HG02623 (cell line): Measurements from ENCODE around the gene SERPINF2.
A peak's percentile ranks its signal among the peaks of the same experiment; 100 is the strongest.
"Not testable (repeated sequence)": the region's sequence is repeated elsewhere in the genome, so short reads cannot be mapped to it uniquely, and the experiment has no call there.

Experiments
- ATAC-seq: cut with Tn5 transposase; IDR thresholded peaks from one replicate; pipeline ENCODE4 v1.9.1; 2021; ENCODE audit warnings: moderate library complexity; ENCODE audit not compliant: unreplicated experiment

Gene SERPINF2

DNA sequence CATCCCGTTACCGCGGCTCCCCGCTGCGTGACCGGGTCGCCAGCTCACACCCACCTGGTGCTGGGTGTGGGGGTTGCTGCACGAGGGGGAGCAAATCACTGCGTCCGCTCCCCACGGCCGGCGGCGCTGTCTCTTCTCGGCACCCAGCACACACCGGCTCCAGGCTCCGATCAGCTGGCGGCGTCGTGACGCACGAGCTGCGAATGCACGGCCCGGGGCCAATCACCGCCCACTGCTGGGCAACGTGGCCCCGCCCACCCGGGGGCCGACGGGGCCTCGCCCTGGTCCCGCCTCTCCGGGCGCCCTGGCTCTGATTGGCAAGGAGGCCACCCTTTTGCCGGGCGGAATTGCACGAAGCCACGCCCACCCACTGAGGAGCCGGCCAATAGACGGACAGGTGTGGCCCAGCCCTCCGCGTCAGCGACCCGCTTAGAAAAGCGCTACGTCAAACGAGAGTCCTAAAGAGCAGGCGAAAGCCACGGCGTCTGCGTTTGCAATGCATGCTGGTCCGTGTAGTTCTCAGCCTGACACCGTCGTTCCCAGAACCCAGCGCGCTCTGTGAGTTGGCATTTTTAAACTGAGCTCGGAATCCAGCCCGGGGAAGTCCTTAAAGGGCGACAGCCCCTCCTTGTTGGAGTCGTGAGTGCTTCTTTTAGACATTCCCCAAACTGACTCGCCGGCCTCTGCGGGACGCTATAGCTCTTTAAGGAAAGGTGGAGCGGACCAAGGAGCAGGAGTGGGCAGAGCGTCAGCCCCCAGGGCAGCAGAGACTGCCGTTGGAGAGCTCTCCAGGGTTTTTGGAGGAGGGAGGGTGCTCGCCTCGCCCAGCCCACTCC lies 26.4 kb upstream of the SERPINF2 start:
- ATAC-seq: peak; percentile 66

DNA sequence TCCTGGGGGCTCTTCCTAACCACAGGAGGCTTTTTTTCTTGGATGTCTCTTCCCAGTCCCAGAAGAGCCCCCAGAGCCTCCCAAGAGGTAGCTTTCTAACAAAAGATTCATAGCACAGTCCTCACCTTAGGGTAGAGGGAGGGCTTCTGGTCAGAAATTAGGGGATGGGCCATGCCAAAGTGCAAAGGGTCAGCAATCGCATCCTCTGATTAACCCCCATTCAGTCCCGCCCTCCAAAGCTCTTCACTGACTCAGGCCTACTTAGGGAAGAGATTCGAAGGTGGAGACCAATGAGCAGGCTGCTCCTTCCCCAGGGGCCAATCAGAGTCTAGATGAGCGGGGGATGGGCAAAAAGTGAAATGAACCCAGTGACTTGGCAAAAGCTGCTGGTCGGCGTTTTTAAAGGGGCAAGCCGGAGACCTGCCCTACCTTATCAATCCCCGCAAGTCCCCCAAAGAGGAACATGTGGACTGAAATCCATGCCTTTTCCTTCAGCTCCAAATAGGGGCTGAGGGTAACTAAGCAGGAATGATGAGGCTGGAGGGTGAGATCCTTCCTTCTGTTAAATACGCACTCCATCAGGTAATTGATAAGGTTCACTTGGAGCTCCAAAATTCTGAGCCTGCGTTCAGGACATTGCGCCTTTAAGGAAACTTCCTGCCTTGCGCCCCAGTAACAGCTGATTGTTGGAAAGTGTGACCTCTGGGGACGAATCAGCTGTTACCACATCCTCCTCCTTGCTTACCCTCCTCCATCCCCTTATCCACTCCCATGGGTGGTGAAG lies 25.6 kb upstream of the SERPINF2 start:
- peak; percentile 38 for ATAC-seq

DNA sequence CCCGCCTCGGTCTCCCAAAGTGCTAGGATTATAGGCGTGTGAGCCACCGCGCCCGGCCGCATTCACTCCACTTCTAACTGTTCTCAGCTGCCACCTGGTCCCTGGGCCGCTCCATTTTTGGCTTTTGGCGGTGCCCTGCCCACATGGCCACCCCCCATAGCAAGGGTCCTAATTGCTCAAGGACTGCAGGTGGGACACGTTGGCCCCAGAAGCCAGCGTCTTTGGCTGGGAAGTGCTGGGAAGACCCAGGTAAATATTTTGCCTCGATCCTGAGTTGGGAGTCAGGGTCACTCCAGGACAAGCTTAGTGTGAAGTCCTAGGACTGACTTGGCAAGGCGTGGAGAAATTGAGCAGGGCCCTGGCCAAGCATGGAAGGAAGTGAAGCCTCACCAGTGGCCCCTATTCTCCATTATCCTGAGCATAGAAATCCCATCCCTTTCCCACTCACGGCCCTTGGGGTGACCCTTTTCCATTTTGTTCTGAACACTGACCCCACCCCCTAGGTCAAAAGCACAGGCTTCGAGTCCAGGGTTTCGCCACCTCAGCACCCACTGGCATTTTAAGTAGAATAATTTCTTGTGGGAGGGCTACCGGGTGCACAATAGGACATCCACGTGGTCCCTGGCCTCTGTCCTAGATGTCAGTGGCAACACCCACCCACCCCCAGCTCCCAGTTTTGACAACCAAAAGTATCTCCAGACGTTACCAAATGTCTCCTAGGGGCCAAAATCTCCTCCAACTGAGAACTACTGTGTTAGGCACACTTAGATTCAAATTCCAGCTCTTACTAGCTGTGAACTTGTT lies 24.1 kb upstream of the SERPINF2 start:
- no peak for ATAC-seq

- no peak for ATAC-seq
Observed at GRCh38 chr17:1720856-1721386, 21.8 kb upstream of the SERPINF2 start.

DNA sequence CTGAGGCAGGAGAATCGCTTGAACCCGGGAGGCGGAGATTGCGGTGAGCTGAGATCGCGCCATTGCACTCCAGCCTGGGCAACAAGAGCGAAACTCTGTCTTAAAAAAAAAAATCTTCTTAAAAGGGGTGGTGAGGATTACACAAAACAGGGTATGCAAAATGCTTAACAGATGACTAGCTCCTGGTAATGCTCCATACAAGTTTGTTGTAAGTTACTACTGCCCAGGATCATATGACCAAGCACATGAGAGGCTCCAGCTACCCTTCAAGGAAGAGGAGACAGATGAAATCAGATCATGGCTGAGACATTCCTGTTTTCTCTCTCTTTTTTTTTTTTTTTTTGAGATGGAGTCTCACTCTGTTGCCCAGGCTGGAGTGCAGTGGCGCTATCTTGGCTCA lies 20.6 kb upstream of the SERPINF2 start:
- not testable (repeated sequence) for ATAC-seq

GRCh38 chr17:1724351-1724868 lies 18.3 kb upstream of the SERPINF2 start, which contains the start of gene WDR81:
WDR81 (plus strand) TSS chr17:1724704; CDS start chr17:1724960, 256 bp downstream.
- peak; percentile 49 for ATAC-seq

- ATAC-seq: peak; percentile 21
Observed at GRCh38 chr17:1724869-1725641, 17.6 kb upstream of the SERPINF2 start.

DNA sequence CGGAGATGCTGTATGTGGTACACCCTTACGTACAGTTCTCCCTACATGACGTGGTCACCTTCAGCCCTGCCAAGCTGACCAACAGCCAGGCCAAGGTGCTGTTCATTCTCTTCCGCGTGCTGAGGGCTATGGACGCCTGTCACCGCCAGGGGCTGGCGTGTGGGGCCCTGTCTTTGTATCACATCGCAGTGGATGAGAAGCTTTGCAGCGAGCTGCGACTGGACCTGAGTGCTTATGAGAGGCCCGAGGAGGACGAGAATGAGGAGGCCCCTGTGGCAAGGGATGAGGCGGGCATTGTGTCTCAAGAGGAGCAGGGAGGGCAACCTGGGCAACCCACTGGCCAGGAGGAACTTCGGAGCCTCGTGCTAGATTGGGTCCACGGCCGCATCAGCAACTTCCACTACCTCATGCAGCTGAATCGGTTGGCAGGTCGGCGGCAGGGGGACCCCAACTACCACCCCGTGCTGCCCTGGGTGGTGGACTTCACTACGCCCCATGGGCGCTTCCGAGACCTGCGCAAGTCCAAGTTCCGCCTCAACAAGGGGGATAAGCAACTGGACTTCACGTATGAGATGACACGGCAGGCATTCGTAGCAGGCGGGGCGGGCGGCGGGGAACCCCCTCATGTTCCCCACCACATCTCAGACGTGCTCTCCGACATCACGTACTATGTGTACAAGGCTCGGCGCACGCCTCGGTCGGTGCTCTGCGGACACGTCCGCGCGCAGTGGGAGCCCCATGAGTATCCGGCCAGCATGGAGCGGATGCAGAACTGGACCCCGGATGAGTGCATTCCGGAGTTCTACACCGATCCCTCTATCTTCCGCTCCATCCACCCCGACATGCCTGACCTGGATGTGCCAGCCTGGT lies 16.8 kb upstream of the SERPINF2 start:
- no peak for ATAC-seq

- no peak for ATAC-seq
Observed at GRCh38 chr17:1726626-1727257, 15.9 kb upstream of the SERPINF2 start.

GRCh38 chr17:1727258-1727789 lies 15.3 kb upstream of the SERPINF2 start:
- no peak for ATAC-seq

DNA sequence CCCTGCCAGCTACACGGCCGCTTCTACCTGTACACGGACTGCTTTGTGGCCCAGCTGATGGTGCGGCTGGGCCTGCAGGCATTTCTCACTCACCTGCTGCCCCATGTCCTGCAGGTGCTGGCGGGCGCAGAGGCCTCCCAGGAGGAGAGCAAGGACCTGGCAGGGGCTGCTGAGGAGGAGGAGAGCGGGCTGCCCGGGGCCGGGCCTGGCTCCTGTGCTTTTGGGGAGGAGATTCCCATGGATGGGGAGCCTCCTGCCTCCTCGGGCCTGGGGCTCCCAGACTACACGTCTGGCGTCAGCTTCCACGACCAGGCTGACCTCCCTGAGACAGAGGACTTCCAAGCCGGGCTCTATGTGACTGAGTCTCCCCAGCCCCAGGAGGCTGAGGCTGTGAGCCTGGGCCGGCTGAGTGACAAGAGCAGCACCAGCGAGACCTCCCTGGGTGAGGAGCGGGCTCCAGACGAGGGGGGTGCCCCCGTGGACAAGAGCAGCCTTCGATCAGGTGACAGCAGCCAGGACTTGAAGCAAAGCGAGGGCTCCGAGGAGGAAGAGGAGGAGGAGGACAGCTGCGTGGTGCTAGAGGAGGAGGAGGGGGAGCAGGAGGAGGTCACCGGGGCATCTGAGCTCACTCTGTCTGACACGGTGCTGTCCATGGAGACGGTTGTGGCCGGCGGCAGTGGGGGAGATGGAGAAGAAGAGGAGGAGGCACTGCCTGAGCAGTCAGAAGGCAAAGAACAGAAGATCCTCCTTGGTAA lies 14.6 kb upstream of the SERPINF2 start:
- no peak for ATAC-seq

DNA sequence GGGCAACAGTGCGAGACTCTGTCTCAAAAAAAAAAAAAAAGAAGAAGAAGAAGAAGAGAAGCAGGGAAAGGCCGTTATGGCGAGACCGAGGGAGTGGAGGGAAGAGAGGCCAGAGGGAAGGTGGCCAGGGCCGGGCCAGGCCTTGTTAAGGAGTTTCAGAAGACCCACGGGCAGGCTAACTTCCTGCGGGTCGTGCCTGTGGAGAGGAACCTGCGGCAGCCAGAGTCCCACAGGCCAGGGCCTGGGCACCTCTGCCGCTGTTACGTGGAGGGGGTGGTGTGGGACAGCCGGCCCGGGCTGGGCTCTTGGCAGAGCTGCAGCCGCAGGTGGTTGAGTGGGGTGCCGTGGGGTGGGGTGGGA lies 12.7 kb upstream of the SERPINF2 start:
- no peak for ATAC-seq

DNA sequence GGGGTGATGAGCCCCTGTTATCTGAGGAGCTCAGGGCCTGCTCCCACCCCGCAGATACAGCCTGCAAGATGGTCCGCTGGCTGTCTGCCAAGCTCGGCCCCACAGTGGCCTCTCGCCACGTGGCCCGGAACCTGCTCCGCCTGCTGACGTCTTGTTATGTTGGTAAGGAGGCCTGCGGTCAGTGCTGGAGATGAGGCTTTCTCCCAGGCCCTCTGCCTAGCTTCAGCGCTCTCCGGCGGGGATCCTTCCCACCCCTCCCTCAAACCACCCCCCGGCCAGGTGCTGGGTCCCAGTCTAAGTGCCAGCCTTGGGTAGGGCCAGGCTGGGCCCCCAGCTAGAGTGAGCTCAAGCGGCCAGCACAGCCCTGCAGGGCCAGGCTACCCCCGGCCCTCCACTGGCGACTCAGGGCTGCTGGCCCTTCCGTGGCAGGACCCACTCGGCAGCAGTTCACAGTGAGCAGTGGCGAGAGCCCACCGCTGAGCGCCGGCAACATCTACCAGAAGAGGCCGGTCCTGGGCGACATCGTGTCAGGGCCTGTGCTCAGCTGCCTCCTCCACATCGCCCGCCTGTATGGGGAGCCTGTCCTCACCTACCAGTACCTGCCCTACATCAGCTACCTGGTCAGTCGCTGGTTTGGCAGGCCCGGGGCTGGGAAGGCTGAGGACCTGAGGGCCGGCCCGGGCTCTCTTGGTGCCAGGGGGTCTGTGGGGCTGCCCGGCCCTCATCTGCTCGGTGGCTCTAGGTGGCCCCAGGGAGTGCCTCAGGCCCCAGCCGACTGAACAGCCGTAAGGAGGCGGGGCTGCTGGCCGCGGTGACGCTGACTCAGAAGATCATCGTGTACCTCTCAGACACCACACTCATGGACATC lies 12.1 kb upstream of the SERPINF2 start:
- no peak for ATAC-seq

DNA sequence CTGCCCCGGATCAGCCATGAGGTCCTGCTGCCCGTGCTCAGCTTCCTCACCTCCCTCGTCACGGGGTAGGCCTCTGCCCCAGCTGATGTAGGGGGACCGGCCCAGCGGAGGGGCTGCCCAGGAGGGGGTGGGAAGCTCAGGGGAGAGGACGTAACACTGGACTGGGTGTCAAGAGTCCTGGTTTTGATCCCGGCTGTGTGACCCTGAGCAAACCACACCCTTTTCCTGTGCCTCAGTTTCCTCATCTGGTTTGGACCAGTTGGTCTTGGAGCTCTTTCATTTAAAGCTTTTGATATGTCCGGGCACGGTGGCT lies 11.5 kb upstream of the SERPINF2 start:
- no peak for ATAC-seq

DNA sequence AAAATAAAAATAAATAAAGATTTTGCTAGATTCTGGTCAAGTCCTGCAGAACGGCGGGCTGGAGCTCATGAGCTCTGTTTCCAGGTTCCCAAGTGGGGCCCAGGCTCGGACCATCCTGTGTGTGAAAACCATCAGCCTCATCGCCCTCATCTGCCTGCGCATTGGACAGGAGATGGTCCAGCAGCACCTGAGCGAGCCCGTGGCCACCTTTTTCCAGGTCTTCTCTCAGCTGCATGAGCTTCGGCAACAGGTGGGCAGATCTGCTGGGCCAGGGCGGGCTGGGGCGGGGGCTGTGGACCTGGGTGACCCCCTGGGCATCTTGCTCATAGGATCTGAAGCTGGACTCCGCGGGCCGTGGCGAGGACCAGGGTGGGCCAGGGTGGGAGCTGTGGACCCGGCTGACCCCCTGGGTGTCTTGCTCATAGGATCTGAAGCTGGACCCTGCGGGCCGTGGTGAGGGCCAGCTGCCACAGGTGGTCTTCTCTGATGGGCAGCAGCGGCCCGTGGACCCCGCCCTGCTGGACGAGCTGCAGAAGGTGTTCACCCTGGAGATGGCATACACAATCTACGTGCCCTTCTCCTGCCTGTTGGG lies 10.3 kb upstream of the SERPINF2 start:
- no peak for ATAC-seq

- ATAC-seq: no peak
Observed at GRCh38 chr17:1732833-1733321, 9.8 kb upstream of the SERPINF2 start.
